HepG2 (cell line): ENCODE data around the gene NKD2. TPM values are rescaled to one million over a fixed set of nuclear protein-coding genes. Genes with fewer than 3 reads are reported as not detected.

Experiments
- ATAC-seq: fragments of 200-7000 bp; cut with Tn5 transposase; 3 replicates; pipeline ENCODE4 v1.9.1; 2020; ENCODE audit warnings: mild to moderate bottlenecking, moderate library complexity
- BruUV-seq: library from RNA; stranded (reverse); fragments of 400-500 nt; replicated peaks from 2 replicates; lab custom pipeline; 2021; lab: Mats Ljungman, UMichigan
- CTCF ChIA-PET: fragments of 300-600 bp; formaldehyde crosslinking; extraction: SDS; loops from one replicate; lab custom pipeline; 2021; ENCODE audit warnings: low total read pairs, inconsistent platforms, low intra/inter-chr PET ratio; lab: Yijun Ruan, JAX
- POLR2A ChIA-PET: fragments of 350-600 bp; sonication (Branson Sonifier 250); formaldehyde crosslinking; loops from one replicate; lab custom pipeline; 2020; ENCODE audit warnings: antibody characterized with exemption, inconsistent platforms; lab: Yijun Ruan, JAX
- DNase-seq: peaks from one replicate; pipeline ENCODE4 v3.0.0-alpha.2; 2015; ENCODE audit warnings: low spot score
- FAIRE-seq: peaks from 3 replicates; lab custom pipeline; 2011; peaks lifted over from hg19 to GRCh38; lab: Jason Lieb, UNC
- H2AFZ ChIP-seq: one replicate; pipeline ENCODE4 v1.6.1; 2011; ENCODE audit warnings: low read length, inconsistent platforms
- H3K27ac ChIP-seq: fragments of 300-600 bp; 3 replicates; pipeline ENCODE4 v1.8.0; 2011; ENCODE audit warnings: mixed run types, mild to moderate bottlenecking, mixed read lengths, low read length, inconsistent platforms; ENCODE audit not compliant: insufficient read depth; ENCODE audit errors: extremely low read length
- H3K27me3 ChIP-seq, 2 experiments: fragments of 200-600 bp in 1 of 2; 2 replicates in 1 of 2; 3 replicates in 1 of 2; pipeline versions ENCODE4 v1.6.0 to v1.8.0; 2011; ENCODE audit warnings: low read length in 2 of 2, mild to moderate bottlenecking in 2 of 2, moderate library complexity in 2 of 2, inconsistent platforms in 1 of 2; ENCODE audit not compliant: insufficient read depth in 2 of 2, control insufficient read depth in 1 of 2
- H3K36me3 ChIP-seq, 2 experiments: fragments of 200-600 bp in 1 of 2; replicated peaks in 1 of 2; 2 replicates in 1 of 2; 3 replicates in 1 of 2; pipeline versions ENCODE4 v1.5.1 to v1.8.0; 2011; ENCODE audit warnings: low read length in 2 of 2, inconsistent platforms in 1 of 2; ENCODE audit not compliant: insufficient read depth in 2 of 2, control insufficient read depth in 1 of 2
- H3K4me1 ChIP-seq: 2 replicates; pipeline ENCODE4 v1.5.1; 2012; ENCODE audit warnings: low read length, inconsistent platforms; ENCODE audit not compliant: insufficient read depth
- H3K4me2 ChIP-seq: 2 replicates; pipeline ENCODE4 v1.6.0; 2011; ENCODE audit warnings: low read depth, low read length, inconsistent platforms
- H3K4me3 ChIP-seq, 3 experiments: fragments of 200-600 bp in 1 of 3; sonication (generic), shearing (Covaris generic) in 1 of 3; replicated peaks in 1 of 3; 2 replicates each; pipeline ENCODE4 v1.5.1; 2011 to 2016; ENCODE audit warnings: low read length in 3 of 3, inconsistent platforms in 2 of 3, low read depth in 2 of 3, mild to moderate bottlenecking in 2 of 3, control low read depth in 1 of 3, mixed read lengths in 1 of 3; ENCODE audit not compliant: insufficient read depth in 1 of 3
- H3K79me2 ChIP-seq: one replicate; pipeline ENCODE4 v1.6.1; 2011; ENCODE audit warnings: low read length, inconsistent platforms; ENCODE audit not compliant: insufficient read depth
- H3K9ac ChIP-seq: 2 replicates; pipeline ENCODE4 v1.6.0; 2011; ENCODE audit warnings: mild to moderate bottlenecking, low read depth, low read length, inconsistent platforms; ENCODE audit not compliant: insufficient read depth
- H3K9me3 ChIP-seq: 2 replicates; pipeline ENCODE4 v1.5.1; 2012; ENCODE audit warnings: mild to moderate bottlenecking, low read length
- H4K20me1 ChIP-seq: 2 replicates; pipeline ENCODE4 v1.6.0; 2011; ENCODE audit warnings: inconsistent platforms, mild to moderate bottlenecking, low read length, moderate library complexity; ENCODE audit not compliant: insufficient read depth
- AGO2 ChIP-seq: fragments of 200-400 bp; formaldehyde crosslinking; optimal IDR thresholded peaks from 2 replicates; pipeline ENCODE3; 2017; ENCODE audit warnings: mild to moderate bottlenecking, low read depth, low read length, moderate library complexity
- ATRX ChIP-seq: sonication (generic); formaldehyde crosslinking; IDR thresholded peaks from 2 replicates; pipeline ENCODE4 v1.4.0; 2020; ENCODE audit warnings: missing genetic modification reagents, borderline replicate concordance
- MBD4 ChIP-seq: IDR thresholded peaks from 2 replicates; pipeline ENCODE4 v1.6.1; 2012; ENCODE audit warnings: low read length, inconsistent platforms, borderline replicate concordance
- PTBP1 ChIP-seq: fragments of 200-400 bp; formaldehyde crosslinking; IDR thresholded peaks from 2 replicates; pipeline ENCODE4 v1.6.1; 2018; ENCODE audit warnings: low read length, low read depth; ENCODE audit not compliant: poor library complexity, severe bottlenecking
- RBM22 ChIP-seq: fragments of 200-400 bp; formaldehyde crosslinking; optimal IDR thresholded peaks from 2 replicates; pipeline ENCODE3; 2017; ENCODE audit warnings: mild to moderate bottlenecking, low read length, moderate library complexity
- ZMAT3 ChIP-seq: sonication (generic); formaldehyde crosslinking; conservative IDR thresholded peaks from 2 replicates; pipeline ENCODE4 v1.7.0; 2021; ENCODE audit warnings: missing genetic modification reagents
- ZNF331 ChIP-seq: sonication (generic); formaldehyde crosslinking; IDR thresholded peaks from 2 replicates; pipeline ENCODE4 v1.4.0; 2020; ENCODE audit warnings: missing genetic modification reagents
- ZNF615 ChIP-seq: sonication (generic); formaldehyde crosslinking; IDR thresholded peaks from 2 replicates; pipeline ENCODE4 v1.5.0; 2020; ENCODE audit warnings: mild to moderate bottlenecking, missing genetic modification reagents, borderline replicate concordance
- ZNF83 ChIP-seq: sonication (generic); formaldehyde crosslinking; IDR thresholded peaks from 2 replicates; pipeline ENCODE4 v1.4.0; 2020; ENCODE audit warnings: missing genetic modification reagents, mild to moderate bottlenecking, borderline replicate concordance
- WGBS: methylation state at CpG from one replicate; pipeline ENCODE4 v1.1.6; 2017; ENCODE audit warnings: low lambda C conversion rate; 5-methylcytosine and 5-hydroxymethylcytosine counted together
- in situ Hi-C: cut with HindIII; loops from 2 replicates; pipeline ENCODE4 v1.10.0; 2017; ENCODE audit warnings: low pct_unique_long_range_greater_than_20kb; ENCODE audit not compliant: extremely low pct_ligation_motif_present
- intact Hi-C: fragments of 100-400 bp; cut with micrococcal nuclease; formaldehyde crosslinking; loops from one replicate; pipeline ENCODE4 v1.10.0; 2022; ENCODE audit not compliant: unreplicated experiment
- polyA plus RNA-seq, 8 experiments: library from polyadenylated mRNA; depleted of rRNA in 3 of 8; stranded (reverse) in 7 of 8; unstranded in 1 of 8; fragments of >200 nt; fragmentation: Illumina TruSeq in 4 of 8; extraction: Trizol in 4 of 8; gene quantifications; 2 replicates each; pipeline versions ENCODE4 v1.2.1 to v1.2.3, GENCODE V29; 2011 to 2016; ENCODE audit warnings: low read depth in 4 of 8, missing spikeins in 1 of 8, mixed read lengths in 1 of 8; ENCODE audit not compliant: insufficient read depth in 1 of 8
- total RNA-seq, 5 experiments: library from RNA; depleted of rRNA; stranded (reverse); fragments of >200 nt; fragmentation: Illumina TruSeq; extraction: Trizol; gene quantifications; 2 replicates each; pipeline ENCODE4 v1.2.3, GENCODE V29; 2016; ENCODE audit warnings: low read depth in 1 of 5
- TF ChIP-seq, protein P1 (sequence below): sonication (generic); formaldehyde crosslinking; IDR thresholded peaks from 2 replicates; pipeline ENCODE4 v1.4.0; 2020; ENCODE audit warnings: mild to moderate bottlenecking, missing genetic modification reagents

The NKD2 gene
- total and polyA plus RNA-seq, 2 of the 13 experiments (the other 11 are each of a cell fraction or from before 2014, with no cell fraction given) = 0.53 to 0.82 TPM

DNA sequence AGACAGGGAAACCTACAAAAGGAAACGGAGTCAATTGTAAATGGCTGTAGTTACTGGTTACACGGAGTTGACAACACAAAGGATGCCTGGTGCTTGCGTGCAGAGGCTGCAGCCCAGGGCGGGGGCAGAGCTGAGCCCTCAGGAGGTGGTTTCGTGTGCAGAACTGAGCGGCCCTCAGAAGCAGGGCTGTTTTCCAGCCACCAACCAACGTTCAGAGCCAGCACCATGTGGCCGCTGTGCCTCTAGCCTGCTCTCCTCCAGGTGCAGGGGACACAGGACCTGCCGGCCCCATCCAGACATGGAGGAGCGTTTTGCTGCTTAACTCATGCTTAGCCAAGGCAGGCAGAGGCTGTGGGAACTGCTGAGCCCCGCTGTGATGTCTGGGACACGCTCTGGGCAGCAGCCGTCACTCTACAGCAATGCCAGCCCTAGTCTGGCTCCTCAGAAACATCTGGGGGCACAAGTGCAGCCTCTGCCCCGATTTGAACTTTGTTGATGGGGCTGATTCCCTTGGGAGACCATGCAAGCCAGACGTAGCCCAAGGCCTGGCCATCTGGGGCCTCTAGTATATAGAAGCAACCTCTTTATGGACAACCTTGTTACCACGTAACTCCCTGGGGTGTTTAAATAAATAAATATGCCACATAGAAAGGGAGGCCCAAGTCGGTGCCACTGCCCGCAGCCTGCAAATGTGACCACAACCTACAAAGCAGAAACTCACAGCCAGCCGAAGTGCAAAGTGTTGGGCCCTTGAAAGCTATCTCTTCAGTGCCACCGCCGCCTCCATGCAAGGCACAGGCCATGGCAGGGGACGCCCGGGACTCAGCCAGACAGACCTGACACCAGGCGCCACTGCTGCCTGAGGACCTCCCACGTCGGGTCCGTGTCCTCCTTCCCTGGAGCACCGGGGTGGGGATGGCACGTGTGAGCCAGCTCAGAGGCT is 42.1 kb downstream of the NKD2 start:
- no peak overlapping the region for H3K4me2 ChIP-seq
- H3K36me3 ChIP-seq = peaks cover 11 to 35% of the 10 kb centered on the region in 2 experiments
- H3K4me3 ChIP-seq = no peak overlapping the region
- no peak overlapping the region for H3K9ac ChIP-seq
- 95% methylated on average over 14 of the region's 29 CpGs for WGBS
- H3K9me3 ChIP-seq = no peaks in the 10 kb centered on the region
- no peaks in the 10 kb centered on the region for H4K20me1 ChIP-seq
- ChIA-PET POLR2A (interaction anchor here (0.5 to 1.0 kb wide), 2 partner anchors 55 to 123 kb away, joined by 3 read pairs; no protein-coding TSS in a partner anchor), CTCF (no interaction called here)
- no peak for FAIRE-seq
- no peaks in the 10 kb centered on the region for H3K79me2 ChIP-seq
- TF ChIP-seq, protein P1, sequence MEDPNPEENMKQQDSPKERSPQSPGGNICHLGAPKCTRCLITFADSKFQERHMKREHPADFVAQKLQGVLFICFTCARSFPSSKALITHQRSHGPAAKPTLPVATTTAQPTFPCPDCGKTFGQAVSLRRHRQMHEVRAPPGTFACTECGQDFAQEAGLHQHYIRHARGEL (CRISPR knock-in tag) = no peak
- TF ChIP-seq AGO2 = peak; percentile 69
- TF ChIP-seq RBM22 = peak; percentile 12
- intact Hi-C loops (loop anchor here (10.0 kb wide), 1 partner anchor 94 kb away; no protein-coding TSS in a partner anchor), in situ Hi-C loops (no loop called here)
- ATAC-seq = no peak
- H3K27me3 ChIP-seq = no peaks in the 10 kb centered on the region
- H2AFZ ChIP-seq = no peak overlapping the region
- H3K4me1 ChIP-seq = no peaks in the 10 kb centered on the region
- no peak overlapping the region for H3K27ac ChIP-seq
- no peak for DNase-seq
- BruUV-seq = no TSS peak

DNA sequence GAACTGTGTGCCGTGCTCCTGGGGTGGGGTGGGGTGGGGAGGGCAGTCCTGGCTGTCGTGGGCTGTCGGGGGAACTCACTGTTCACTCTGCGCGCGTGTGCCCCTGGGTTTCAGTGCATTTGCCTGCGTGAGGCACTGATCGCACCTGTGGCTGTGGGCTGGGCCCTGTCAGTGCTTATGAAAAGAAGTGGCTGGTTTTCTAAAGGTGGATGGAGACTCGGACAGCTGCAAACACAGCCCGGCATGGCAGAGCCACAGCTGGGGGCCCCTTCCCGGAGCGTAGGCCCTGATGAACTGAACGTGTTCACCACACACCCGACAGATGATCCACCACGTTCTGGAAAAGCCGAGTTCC is 42.7 kb downstream of the NKD2 start:
- H3K9ac ChIP-seq = no peak overlapping the region
- no peak for DNase-seq
- no peaks in the 10 kb centered on the region for H3K9me3 ChIP-seq
- no peaks in the 10 kb centered on the region for H3K79me2 ChIP-seq
- H3K4me3 ChIP-seq = no peak overlapping the region
- no peaks in the 10 kb centered on the region for H3K27me3 ChIP-seq
- FAIRE-seq = no peak
- H3K4me1 ChIP-seq = no peaks in the 10 kb centered on the region
- peaks cover 11 to 40% of the 10 kb centered on the region in 2 experiments for H3K36me3 ChIP-seq
- no peak overlapping the region for H2AFZ ChIP-seq
- intact Hi-C loops = loop anchor here (10.0 kb wide), 1 partner anchor 93 kb away; no protein-coding TSS in a partner anchor
- in situ Hi-C loops = no loop called here
- 93% methylated on average over 5 of the region's 16 CpGs for WGBS
- H3K4me2 ChIP-seq = no peak overlapping the region
- ATAC-seq = no peak
- ChIA-PET CTCF (no interaction called here), POLR2A (interaction anchor here (0.5 kb wide), 1 partner anchor 122 kb away, joined by 3 read pairs; no protein-coding TSS in a partner anchor)
- no peak for TF ChIP-seq MBD4
- TF ChIP-seq ZNF615 (CRISPR knock-in tag) = no peak
- TF ChIP-seq ZNF83 (CRISPR knock-in tag) = no peak
- no peak for TF ChIP-seq PTBP1
- TF ChIP-seq ZMAT3 = no peak
- no peak for TF ChIP-seq ZNF331
- no peak for TF ChIP-seq ATRX (CRISPR knock-in tag)
- no TSS peak for BruUV-seq
- H4K20me1 ChIP-seq = no peaks in the 10 kb centered on the region
- no peak overlapping the region for H3K27ac ChIP-seq
